KOPT-K1 (cell line): ENCODE data around the gene ADAM22.

Experiments
- H3K27ac ChIP-seq: fragments of 200-600 bp; sonication (generic); 2 replicates; pipeline ENCODE4 v1.5.1; 2016; ENCODE audit warnings: antibody characterized with exemption, mild to moderate bottlenecking, low read depth, low read length; ENCODE audit not compliant: poor library complexity, severe bottlenecking
- H3K36me3 ChIP-seq: fragments of 200-600 bp; sonication (generic); 2 replicates; pipeline ENCODE4 v1.5.1; 2017; ENCODE audit warnings: antibody characterized with exemption, mild to moderate bottlenecking, low read length, moderate library complexity; ENCODE audit not compliant: insufficient read depth
- H3K9me3 ChIP-seq: fragments of 200-600 bp; sonication (generic); 2 replicates; pipeline ENCODE4 v1.5.1; 2017; ENCODE audit warnings: antibody characterized with exemption, low read length, mild to moderate bottlenecking; ENCODE audit not compliant: insufficient read depth, poor library complexity, severe bottlenecking

The ADAM22 gene

DNA sequence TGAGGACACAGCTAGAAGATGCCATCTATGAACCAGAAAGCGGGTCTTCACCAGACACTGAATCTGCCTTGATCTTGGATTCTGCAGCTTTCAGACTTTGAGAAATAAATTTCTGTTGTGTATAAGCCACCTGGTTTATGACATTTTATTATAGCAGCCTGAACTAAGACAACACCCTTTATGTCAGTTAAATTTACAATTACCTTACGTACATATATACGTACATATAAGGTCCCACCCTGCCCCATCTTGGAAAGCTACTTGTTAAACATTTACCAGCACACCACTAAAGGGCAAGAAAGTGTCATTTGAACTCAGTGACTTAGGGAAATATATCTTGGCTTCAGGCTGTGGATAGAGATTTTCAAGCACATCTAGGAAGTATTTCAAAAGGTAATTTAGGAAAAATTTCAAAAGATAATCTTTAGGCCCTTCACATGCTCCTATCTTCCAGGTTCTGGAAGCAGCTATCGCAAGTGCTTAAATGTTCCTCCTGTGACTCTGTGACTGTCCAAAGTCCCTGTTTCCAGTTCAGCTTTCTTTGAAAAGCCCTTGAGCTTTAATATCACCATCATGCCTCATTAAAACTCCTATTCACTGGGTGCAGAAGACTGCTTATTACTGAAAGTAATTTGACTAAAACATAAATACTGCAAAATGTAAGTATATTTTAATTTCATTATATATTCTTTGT, 295.4 kb downstream of the ADAM22 start:
- peaks cover 4% of the 10 kb centered on the region for H3K9me3 ChIP-seq
- no peaks in the 10 kb centered on the region for H3K36me3 ChIP-seq
- H3K27ac ChIP-seq: no peak overlapping the region

DNA sequence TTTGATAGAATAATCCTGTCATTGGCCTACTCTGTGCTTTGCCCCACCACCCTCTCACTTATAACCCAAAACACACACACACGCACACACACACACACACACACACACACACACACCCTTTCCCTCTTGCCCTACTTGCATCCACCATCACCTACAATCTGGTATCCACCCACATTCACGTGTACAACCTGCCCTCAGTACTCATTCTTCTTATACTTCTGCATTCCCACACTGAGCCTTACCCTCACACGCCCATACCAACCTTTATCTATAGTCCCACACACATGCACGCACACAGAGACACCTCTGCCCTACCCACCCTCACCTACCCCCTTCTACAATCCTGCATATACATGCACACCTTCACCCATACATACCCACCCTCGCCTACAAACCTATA, 296.6 kb downstream of the ADAM22 start:
- Histone ChIP-seq H3K27ac (no peak overlapping the region), H3K9me3 (peaks cover 4% of the 10 kb centered on the region), H3K36me3 (no peaks in the 10 kb centered on the region)

GRCh38 chr7:88233828-88234227, 299.8 kb downstream of the ADAM22 start:
- no peak overlapping the region for H3K27ac ChIP-seq

DNA sequence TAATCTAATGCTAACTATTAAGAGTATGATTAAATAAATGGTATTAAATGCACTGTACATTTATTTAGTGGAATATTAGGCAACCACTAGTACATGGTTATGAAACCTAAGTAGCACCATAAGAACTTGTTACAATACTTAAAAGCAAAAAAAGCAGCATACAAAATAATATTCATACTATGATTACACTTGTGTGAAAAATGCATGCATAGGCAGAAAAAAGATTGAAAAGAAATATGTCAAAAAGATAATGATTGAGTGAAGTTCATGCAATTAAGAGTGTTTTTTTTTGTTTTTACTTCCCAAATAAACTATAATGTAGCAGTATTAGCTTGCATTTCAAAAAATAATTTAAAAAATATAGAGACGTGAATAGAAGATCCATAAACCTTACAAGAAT, 305.8 kb downstream of the ADAM22 start:
- H3K27ac ChIP-seq: no peak overlapping the region
- H3K36me3 ChIP-seq: no peaks in the 10 kb centered on the region
- H3K9me3 ChIP-seq: no peaks in the 10 kb centered on the region

More at GRCh38 chr7:88233828-88234227, 299.8 kb downstream of the ADAM22 start:
- Histone ChIP-seq H3K9me3 (no peaks in the 10 kb centered on the region), H3K36me3 (no peaks in the 10 kb centered on the region)

GRCh38 chr7:88243345-88243909, 309.4 kb downstream of the ADAM22 start:
- H3K9me3 ChIP-seq: no peaks in the 10 kb centered on the region
- H3K36me3 ChIP-seq: no peaks in the 10 kb centered on the region
- no peak overlapping the region for H3K27ac ChIP-seq

GRCh38 chr7:88244258-88244657, 310.2 kb downstream of the ADAM22 start:
- Histone ChIP-seq H3K27ac (no peak overlapping the region), H3K36me3 (no peaks in the 10 kb centered on the region), H3K9me3 (no peaks in the 10 kb centered on the region)
